ENCODE measurements around the gene RDH14. TPM values are rescaled to one million over a fixed set of nuclear protein-coding genes. Genes with fewer than 3 reads are reported as not detected.

The RDH14 gene
- total RNA-seq, 1 donor from 2014 or later = 35.8 TPM

GRCh38 chr2:18522484-18523146, 37.8 kb downstream of the RDH14 start:
- no peak for DNase-seq (ENCODE audit: low read depth)

- DNase-seq (ENCODE audit: low read depth) = peak; percentile 47
These were observed 39.7 kb downstream of the RDH14 start for GRCh38 chr2:18520451-18521425.

GRCh38 chr2:18519914-18520450, 40.5 kb downstream of the RDH14 start:
- no peak for DNase-seq (ENCODE audit: low read depth)

- peak; percentile 12 for DNase-seq (ENCODE audit: low read depth)
These were observed 42.0 kb downstream of the RDH14 start for GRCh38 chr2:18518116-18519111.

DNA sequence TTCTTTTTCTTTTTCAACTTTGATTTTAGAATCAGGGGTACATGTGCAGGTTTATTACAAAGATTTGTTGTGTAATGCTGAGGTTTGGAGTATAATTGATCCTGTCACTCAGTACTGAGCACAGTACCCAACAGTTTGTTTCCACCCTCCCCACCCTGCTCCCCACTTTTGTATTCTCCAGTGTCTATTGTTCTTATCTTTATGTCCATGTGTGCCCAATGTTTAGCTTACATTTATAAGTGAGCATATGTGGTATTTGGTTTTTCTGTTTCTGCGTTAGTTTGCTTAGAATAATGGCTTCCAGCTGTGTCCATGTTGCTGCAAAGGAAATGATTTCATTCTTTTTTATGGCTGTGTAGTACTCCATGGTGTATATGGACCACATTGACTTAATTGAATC, 43.1 kb downstream of the RDH14 start:
- DNase-seq (ENCODE audit: low read depth) = no peak

DNA sequence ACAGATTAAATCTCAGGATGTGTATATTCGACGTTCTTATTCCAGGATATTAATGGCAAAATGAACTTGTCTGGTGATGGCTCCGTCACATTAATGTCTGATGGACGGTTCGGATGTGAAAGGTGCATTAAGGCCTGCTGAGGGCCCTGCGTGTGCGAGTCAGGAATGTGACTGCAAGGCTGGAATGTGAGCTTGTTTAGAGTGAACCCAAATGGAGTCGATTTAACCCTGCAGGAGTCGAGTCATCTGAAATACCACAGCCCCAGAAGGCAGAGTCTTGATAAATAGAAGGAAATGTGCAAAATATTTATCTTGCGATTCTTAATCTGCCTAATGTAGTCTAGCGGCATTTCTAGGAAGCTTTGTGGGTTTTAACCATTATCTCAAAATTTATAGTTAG, 44.3 kb downstream of the RDH14 start:
- DNase-seq (ENCODE audit: low read depth) = peak; percentile 22

GRCh38 chr2:18514526-18515461, 45.7 kb downstream of the RDH14 start:
- DNase-seq (ENCODE audit: low read depth) = no peak

GRCh38 chr2:18510775-18511174, 49.7 kb downstream of the RDH14 start:
- DNase-seq (ENCODE audit: low read depth) = no peak

GRCh38 chr2:18506883-18507509, 53.5 kb downstream of the RDH14 start:
- no peak for DNase-seq (ENCODE audit: low read depth)

DNA sequence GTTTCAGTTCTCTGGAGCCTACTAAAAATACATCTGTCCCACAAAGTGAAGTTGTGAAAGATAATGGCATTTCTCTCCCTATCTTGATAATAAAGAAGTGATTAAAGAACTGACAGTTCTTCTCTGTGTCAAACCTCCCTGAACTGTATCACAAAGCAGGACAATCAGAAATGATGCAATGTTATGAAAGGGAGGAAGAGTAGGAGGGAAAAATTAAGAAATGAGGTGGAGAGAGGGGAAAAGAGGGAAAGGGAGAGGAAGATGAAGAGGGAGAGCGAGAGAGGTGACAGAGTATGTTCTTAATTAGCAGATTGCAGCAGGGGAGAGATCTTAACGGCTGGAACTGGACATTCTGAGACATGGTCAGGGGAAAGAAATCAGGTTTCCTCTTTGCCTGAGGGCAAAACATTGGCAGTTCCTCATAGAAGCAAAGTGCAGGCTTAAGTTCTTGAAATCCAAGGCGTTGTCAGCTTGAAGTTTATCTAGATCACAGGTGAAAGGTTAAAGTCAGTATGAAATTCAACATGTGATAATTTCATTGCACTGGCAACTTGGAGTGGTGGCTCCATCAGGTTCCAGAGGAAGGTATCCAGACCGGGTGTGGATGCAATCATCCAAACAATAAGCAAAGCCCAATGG, 54.6 kb downstream of the RDH14 start:
- DNase-seq (ENCODE audit: low read depth) = no peak

Other genes starting within 250 kb of the RDH14 start
- not detected in 2 replicates for gene NT5C1B, start 28.9 kb upstream of the RDH14 start, total RNA-seq

All from renal cortical epithelial cell (primary cell).